NCI-H345 treated with DMSO at 0.1 percent for 48 hours (cell line): ENCODE results near the gene ANKRD44.

Source experiments
- DNase-seq: peaks from one replicate; lab custom pipeline; 2025; ENCODE audit not compliant: unreplicated experiment; lab: John Stamatoyannopoulos, UW

ANKRD44 gene

GRCh38 chr2:197239434-197239833 is 71.1 kb downstream of the ANKRD44 start:
- DNase-seq, result no peak

GRCh38 chr2:197238043-197238365 is 72.6 kb downstream of the ANKRD44 start:
- no peak for DNase-seq

GRCh38 chr2:197237291-197238042 is 73.1 kb downstream of the ANKRD44 start:
- no peak for DNase-seq

GRCh38 chr2:197236816-197237215 is 73.8 kb downstream of the ANKRD44 start:
- no peak for DNase-seq

GRCh38 chr2:197236159-197236558 is 74.4 kb downstream of the ANKRD44 start:
- DNase-seq, result no peak

GRCh38 chr2:197235711-197236110 is 74.9 kb downstream of the ANKRD44 start:
- DNase-seq, result no peak

DNA sequence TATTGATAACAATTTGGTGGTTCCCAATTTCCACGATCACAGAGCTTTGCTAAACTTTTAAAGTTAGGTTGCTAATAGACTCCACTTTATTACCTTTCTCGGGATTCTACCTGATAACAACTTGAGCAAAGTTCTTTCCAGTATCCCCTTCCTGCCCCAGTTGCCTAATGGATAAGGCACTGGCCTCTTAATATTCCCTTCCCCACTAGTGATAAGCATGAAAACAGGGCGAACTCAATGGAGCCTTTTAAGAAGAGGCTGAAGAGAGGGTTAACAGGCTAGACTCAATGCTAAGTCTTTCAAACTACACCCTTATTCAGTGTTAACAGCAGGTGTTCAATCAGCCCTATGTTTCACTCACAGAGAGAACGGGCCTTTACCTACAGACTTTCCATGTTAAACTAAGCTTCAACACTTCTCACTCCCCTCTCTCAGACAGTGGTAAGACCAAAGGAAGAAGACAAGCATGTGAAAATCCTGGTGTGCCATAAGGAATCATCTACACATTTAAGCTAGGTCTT is 75.8 kb downstream of the ANKRD44 start:
- no peak for DNase-seq

DNA sequence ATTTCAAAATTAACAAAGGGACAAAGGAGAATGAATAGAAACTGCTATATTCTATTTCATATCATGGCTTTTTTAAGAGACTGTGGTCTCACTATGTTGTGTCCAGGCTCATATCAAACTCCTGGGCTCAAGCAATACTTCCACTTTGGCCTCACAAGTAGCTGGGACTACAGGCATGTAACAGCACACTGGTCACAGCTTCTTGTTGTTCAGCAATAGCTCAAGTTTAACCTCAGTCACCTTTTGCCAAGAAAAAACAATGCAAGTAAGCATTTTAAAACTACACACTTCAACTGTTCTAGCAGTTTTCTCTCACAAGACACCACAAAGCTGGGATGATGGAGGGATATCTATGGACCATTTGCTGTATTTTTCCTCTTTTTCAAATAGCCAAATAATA is 77.1 kb downstream of the ANKRD44 start:
- DNase-seq, result no peak

DNA sequence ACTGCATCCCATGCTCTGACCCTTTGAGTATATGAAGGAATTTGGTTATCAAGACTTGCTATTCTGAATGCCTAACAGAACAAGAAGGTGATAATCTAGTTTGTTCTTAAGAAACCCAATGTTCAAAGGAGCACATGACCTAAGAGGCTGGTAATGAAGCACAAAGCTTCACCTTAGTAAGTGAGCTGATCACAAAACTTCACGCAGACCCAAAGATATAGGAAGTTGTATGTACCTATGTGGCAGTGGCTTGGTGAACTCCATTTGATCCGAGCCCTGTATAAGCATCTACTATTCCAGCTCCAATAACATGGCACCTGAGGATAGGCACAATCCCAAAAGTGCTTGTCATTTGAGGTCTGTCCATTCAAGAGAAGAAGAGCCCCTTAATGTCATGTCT is 78.6 kb downstream of the ANKRD44 start:
- no peak for DNase-seq

DNA sequence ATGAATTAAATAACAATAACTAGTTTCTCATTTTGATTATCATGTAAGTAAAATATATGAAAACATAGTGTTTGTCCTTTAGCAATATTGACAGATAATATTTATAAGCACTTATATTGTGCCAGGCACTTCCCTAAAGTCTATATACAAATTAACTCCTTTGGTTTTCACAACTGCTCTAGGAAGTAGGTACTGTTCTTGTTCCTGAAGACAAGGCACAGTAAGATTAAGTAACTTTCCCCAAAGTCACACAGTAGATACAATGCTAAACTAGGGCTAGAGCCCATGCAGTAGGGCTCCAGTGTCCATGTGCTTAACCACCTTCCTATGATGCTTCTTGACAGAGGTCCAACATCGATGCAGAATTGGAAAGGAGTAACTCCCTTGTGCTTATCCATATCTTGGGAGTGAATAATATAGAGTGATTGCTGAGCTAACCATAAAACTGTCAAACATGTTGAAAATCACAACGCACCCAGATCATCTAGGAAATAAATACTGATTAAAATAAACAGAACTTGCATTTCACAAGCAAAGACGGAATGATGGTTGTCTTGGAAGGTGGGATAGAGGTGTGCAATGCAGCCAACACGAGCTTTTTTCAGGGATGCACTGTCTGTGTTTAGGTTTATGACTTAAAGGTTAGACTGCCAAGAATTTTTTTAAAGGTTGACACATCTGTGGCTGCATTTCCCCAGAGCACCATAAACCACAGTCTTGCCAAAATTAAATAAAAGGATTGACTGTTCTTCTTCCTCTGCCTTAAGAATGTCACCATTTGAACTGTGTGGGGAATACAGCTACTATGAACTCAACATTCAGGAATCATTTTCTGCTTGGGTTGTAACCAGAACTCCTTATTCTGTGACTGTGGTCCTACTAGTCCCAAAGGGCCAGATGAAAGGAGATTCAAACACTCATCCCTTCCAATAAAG is 80.8 kb downstream of the ANKRD44 start:
- DNase-seq, result no peak

DNA sequence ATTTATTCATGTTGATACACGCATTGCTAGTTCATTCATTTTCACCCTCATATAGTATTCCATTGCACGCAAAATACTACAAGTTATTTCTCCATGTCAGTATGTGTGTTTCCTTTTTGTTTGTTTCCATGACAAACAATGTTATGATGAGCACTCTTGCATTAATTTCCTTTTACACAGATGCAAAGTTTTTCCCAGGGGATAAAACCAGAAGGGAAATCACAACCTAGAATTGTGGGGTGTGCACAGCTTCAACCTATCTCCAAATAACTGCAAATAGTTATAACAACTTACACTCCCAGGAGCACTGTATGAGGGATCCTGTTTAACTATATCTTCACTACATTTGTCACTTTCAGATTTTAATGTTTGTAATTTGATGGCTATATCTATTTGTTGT is 87.1 kb downstream of the ANKRD44 start:
- DNase-seq, result no peak

DNA sequence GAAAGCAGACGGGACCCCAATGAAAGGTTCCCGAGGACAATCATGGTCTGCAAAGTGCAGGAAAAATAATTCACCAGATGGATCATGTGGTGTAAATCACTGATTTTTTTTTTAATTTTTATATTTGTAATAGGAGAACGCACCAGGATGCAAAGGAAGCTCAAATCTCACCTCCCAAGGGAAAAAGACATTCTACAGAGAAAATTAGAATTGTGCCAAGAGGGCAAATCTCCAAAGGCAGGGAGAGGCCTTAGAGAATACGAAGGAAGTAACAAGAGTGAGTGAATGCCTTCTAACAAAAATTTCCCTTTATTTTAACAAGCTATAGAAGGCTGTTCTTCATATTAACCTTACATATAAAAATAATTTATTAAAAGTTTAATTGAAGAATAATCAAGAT is 90.9 kb downstream of the ANKRD44 start:
- no peak for DNase-seq

DNA sequence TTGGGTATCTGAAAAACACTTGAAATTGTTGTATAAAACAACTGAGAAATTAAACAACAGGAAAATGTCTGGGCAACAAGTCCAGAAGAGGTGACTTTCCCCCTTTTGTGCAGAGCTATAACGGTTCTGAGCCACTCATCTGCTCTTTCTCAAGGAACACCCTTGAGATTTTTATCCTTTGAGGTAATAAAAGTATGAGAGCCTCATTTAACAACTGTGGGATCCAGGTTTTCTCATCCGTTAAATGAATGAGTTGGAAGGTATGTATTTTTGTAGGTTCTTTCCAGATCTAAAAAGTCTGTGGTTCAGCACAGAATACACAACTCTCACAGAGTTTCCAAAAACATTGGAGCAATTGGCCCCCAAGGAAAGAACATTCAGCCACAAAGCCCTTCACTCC is 93.0 kb downstream of the ANKRD44 start:
- no peak for DNase-seq

DNA sequence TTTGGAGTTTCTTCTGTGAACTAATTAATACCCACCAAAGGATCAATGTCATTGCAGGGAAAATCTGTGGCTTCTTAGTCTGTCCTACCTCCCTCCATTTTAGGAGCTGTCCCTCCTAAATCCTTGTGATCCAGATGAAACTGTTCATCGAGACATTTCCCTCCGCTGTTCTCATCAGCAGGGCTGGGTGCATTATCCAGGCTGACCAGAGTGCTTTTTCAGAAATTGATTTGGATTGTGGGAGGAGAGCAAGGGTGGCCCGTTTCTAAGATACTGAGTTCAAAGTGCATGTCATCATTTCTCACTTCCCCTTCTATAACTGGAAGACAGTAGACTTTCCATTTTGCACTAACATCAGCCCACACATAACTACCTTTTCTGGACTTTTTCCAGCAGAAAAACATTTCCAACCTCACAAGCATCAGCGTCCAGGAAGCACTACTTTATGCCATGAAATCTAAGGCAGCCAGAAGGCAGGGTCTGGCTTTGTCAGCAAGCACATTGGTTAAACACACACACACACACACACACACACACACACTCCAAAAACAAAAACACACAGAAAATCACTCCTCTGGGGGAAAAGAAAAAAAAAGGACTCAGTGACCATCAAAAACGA is 94.1 kb downstream of the ANKRD44 start:
- DNase-seq, result no peak

- DNase-seq, result no peak
Measured at GRCh38 chr2:197215748-197216360, 94.7 kb downstream of the ANKRD44 start.

- no peak for DNase-seq
Measured at GRCh38 chr2:197212344-197213262, 98.0 kb downstream of the ANKRD44 start.

DNA sequence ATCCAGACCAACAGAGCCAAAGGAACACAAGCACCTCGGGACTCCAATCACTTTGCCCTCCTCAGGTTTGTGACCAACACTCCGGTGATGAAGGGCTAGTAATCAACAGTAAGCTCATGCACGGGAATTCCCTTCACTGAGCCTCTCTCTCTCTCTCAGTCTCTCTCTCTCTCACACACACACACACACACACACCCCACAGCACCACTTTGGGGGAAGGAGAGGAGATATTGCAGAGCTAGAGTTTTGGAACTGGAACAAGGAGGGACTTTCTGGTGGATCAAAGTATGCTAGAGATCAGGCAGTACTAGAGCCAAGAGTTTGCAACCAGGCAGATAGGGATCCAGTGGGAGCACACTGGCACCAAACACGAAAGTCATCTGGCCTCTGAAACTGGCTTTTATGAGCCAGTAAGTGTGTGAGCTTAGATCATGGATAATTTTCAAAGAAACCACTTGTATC is 98.7 kb downstream of the ANKRD44 start:
- DNase-seq, result no peak

- DNase-seq, result no peak
Measured at GRCh38 chr2:197210430-197210829, 100.2 kb downstream of the ANKRD44 start.

DNA sequence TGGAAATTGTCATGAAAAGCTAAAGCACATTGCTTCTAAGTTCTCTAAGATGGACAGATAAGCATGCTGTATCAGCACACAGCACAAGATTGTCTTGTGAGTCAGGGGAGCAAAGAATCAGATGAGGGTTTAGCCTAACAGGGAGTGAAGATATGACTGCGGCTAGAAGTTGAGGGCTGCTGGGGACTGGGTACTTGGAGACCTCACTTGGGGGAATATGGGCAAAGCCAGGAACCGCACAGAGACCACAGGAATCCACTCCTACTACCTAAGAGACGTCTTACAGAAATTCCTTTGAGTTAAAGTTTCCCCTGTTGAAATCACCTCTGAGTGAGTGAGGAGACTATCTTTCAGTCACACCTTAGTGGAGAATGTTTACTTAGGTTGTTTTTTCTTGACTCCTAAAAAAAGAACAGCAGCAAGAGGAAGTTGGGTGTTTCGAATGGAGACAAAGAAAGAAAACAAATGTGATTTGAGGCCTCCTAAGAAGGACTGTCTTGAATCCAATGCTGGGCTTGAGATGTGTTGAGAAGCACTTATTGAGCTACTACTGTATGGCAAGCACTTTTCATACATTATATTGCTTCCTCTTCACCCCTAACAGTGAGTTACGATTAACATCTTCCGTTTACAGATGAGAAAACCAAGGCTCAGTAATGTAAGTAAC is 100.7 kb downstream of the ANKRD44 start:
- DNase-seq, result no peak

DNA sequence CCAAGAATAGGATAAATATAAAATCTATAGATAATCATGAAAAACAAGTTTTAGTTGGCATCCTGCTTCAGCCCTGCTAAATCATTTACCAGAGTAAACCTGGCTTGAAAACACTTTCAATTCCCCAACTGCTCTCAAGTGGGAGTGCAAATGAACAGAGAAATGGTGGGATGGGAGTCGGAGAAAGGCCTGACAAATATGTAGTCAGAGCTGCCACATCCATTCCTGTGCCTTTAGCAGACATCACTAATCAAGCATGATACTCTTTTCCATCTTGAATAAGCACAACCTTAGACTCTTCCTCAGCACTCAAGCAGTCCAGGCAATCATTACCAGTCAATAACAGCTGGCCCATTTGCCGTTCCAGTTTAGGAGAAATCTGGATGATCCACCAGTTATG is 101.3 kb downstream of the ANKRD44 start:
- DNase-seq, result no peak
